ENCODE measurements around the gene ESYT1. TPM values are rescaled to one million over a fixed set of nuclear protein-coding genes. Genes with fewer than 3 reads are reported as not detected.

The ESYT1 gene
- total and polyA plus RNA-seq, 9 of the 15 experiments (the other 6 are each of a cell fraction or from before 2014, with no cell fraction given): 132 to 420 (median 164) TPM

DNA sequence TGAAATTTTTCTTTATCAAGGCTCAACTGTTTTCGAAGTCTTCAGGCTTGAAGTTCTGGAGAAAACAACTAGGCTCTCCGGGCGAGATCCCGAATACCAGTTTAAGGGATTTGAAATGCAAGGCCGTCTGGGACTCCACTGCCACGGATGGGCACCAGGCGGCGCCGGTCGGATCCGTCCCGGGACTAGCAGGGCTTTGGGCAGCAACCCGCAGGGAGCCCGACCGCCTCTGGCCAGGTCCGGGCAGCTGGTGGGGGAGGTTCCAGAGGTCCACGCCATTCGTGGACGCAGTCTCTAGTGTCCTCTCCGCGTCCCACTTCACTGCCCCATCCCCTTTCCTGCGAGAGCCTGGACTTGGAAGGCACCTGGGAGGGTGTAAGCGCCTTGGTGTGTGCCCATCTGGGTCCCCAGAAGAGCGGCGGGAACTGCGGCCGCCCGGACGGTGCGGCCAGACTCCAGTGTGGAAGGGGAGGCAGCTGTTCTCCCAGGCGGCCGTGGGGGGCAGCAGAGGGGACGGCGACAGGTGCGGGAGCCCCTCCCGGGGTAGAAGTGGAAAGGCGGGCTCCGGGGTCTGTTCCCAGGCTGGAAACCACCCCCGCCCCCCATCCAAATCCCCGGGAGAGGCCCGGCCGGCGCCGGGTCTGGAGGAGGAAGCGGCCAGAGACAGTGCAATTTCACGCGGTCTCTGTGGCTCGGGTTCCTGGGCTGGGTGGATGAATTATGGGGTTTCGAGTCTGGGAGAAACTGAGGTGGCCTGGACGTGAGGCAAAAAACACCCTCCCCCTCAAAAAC, 48.9 kb upstream of the ESYT1 start (continued):
- TF ChIP-seq, protein P1, sequence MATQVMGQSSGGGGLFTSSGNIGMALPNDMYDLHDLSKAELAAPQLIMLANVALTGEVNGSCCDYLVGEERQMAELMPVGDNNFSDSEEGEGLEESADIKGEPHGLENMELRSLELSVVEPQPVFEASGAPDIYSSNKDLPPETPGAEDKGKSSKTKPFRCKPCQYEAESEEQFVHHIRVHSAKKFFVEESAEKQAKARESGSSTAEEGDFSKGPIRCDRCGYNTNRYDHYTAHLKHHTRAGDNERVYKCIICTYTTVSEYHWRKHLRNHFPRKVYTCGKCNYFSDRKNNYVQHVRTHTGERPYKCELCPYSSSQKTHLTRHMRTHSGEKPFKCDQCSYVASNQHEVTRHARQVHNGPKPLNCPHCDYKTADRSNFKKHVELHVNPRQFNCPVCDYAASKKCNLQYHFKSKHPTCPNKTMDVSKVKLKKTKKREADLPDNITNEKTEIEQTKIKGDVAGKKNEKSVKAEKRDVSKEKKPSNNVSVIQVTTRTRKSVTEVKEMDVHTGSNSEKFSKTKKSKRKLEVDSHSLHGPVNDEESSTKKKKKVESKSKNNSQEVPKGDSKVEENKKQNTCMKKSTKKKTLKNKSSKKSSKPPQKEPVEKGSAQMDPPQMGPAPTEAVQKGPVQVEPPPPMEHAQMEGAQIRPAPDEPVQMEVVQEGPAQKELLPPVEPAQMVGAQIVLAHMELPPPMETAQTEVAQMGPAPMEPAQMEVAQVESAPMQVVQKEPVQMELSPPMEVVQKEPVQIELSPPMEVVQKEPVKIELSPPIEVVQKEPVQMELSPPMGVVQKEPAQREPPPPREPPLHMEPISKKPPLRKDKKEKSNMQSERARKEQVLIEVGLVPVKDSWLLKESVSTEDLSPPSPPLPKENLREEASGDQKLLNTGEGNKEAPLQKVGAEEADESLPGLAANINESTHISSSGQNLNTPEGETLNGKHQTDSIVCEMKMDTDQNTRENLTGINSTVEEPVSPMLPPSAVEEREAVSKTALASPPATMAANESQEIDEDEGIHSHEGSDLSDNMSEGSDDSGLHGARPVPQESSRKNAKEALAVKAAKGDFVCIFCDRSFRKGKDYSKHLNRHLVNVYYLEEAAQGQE (IDR thresholded peaks at IDR 0.05; ENCODE audit: borderline replicate concordance): peak; percentile 48
- TF ChIP-seq, protein P1 (CRISPR knock-in tag; IDR thresholded peaks at IDR 0.05; ENCODE audit: low read depth): no peak
- TF ChIP-seq XRCC5 (IDR thresholded peaks at IDR 0.05; ENCODE audit: low read depth, low read length): peak; percentile 49; the same call in 1 of the 2 replicates
- TF ChIP-seq SP1 (CRISPR knock-in tag; IDR thresholded peaks at IDR 0.05): 0 out of 2 replicates have a peak, but pooled peaks have one; percentile 23
- no peak for TF ChIP-seq KLF13 (tag; IDR thresholded peaks at IDR 0.05; ENCODE audit: borderline replicate concordance, low read depth)
- no peak for TF ChIP-seq ZNF668 (CRISPR knock-in tag; IDR thresholded peaks at IDR 0.05)
- no peak for TF ChIP-seq ZNF197 (CRISPR knock-in tag; IDR thresholded peaks at IDR 0.05; ENCODE audit: low read depth)
- peak; percentile 41; the same call in 1 of the 2 replicates for TF ChIP-seq GABPB1 (CRISPR knock-in tag; IDR thresholded peaks at IDR 0.05)
- TF ChIP-seq ZSCAN29 (IDR thresholded peaks at IDR 0.05): no peak
- TF ChIP-seq NFE2L1 (tag; IDR thresholded peaks at IDR 0.05; ENCODE audit: borderline replicate concordance, low read depth): no peak
- TF ChIP-seq RBFOX2 (IDR thresholded peaks at IDR 0.05; ENCODE audit: low read depth, low read length): peak; percentile 66
- no peak for TF ChIP-seq JUN (IDR thresholded peaks at IDR 0.05; ENCODE audit: borderline replicate concordance, low read depth, low read length)
- TF ChIP-seq JUN (CRISPR knock-in tag; IDR thresholded peaks at IDR 0.05; ENCODE audit: borderline replicate concordance): no peak
- no peak for TF ChIP-seq MCM3 (IDR thresholded peaks at IDR 0.05)
- TF ChIP-seq, protein P2, sequence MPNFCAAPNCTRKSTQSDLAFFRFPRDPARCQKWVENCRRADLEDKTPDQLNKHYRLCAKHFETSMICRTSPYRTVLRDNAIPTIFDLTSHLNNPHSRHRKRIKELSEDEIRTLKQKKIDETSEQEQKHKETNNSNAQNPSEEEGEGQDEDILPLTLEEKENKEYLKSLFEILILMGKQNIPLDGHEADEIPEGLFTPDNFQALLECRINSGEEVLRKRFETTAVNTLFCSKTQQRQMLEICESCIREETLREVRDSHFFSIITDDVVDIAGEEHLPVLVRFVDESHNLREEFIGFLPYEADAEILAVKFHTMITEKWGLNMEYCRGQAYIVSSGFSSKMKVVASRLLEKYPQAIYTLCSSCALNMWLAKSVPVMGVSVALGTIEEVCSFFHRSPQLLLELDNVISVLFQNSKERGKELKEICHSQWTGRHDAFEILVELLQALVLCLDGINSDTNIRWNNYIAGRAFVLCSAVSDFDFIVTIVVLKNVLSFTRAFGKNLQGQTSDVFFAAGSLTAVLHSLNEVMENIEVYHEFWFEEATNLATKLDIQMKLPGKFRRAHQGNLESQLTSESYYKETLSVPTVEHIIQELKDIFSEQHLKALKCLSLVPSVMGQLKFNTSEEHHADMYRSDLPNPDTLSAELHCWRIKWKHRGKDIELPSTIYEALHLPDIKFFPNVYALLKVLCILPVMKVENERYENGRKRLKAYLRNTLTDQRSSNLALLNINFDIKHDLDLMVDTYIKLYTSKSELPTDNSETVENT (CRISPR knock-in tag; IDR thresholded peaks at IDR 0.05): no peak
- no peak; the same call in 1 of the 2 replicates for TF ChIP-seq ZBED1 (IDR thresholded peaks at IDR 0.05)

All from K562 (cell line).